Ovary (tissue), 3 donors: ENCODE results near the gene ODC1.

ENCODE experiments used
- EP300 ChIP-seq: sonication (generic); formaldehyde crosslinking; IDR thresholded peaks from one replicate; pipeline ENCODE4 v1.6.1; 2017; ENCODE audit warnings: antibody characterized with exemption
- POLR2A ChIP-seq: fragments of 450-650 bp; IDR thresholded peaks from one replicate; pipeline ENCODE4 v1.6.1; 2017; ENCODE audit warnings: antibody characterized with exemption, mild to moderate bottlenecking, moderate library complexity
- TF ChIP-seq, protein P1 (sequence below), 3 donors: fragments of 450-650 bp in 2 of 3; fragments of 200-600 bp in 1 of 3; IDR thresholded peaks; one replicate each; pipeline versions ENCODE4 v1.5.1 to v1.8.0; 2016 to 2022; ENCODE audit warnings: antibody characterized with exemption in 3 of 3, mild to moderate bottlenecking in 1 of 3
- donor health status: DM: no; HTN: no; CAD: no.

DNA sequence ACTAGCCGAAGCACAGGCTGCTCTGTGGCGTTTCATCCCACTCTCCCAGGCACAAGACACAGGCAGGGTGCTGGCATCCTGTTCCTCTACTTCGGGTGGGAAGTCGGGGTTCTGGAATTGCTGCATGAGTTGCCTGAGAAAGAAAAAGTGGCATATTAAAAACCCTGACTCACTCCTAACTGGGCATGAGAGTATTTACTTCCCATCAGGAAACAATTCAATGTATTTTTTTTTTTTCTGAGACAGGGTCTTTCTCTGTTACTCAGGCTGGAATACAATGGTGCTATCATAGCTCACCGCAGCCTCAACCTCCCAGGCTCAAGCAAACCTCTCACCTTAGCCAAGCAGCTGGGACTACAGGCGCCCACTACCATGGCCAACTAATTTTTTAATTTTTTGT lies 7.4 kb downstream of the ODC1 start:
- TF ChIP-seq, protein P1, sequence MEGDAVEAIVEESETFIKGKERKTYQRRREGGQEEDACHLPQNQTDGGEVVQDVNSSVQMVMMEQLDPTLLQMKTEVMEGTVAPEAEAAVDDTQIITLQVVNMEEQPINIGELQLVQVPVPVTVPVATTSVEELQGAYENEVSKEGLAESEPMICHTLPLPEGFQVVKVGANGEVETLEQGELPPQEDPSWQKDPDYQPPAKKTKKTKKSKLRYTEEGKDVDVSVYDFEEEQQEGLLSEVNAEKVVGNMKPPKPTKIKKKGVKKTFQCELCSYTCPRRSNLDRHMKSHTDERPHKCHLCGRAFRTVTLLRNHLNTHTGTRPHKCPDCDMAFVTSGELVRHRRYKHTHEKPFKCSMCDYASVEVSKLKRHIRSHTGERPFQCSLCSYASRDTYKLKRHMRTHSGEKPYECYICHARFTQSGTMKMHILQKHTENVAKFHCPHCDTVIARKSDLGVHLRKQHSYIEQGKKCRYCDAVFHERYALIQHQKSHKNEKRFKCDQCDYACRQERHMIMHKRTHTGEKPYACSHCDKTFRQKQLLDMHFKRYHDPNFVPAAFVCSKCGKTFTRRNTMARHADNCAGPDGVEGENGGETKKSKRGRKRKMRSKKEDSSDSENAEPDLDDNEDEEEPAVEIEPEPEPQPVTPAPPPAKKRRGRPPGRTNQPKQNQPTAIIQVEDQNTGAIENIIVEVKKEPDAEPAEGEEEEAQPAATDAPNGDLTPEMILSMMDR (IDR thresholded peaks at IDR 0.05): no peak
- TF ChIP-seq POLR2A: no peak
- no peak for TF ChIP-seq EP300
